A673 (cell line): ENCODE results near the gene EHMT1. TPM values are rescaled to one million over a fixed set of nuclear protein-coding genes. Genes with fewer than 3 reads are reported as not detected.

Source experiments
- BruUV-seq: library from RNA; stranded (reverse); fragments of 400-500 nt; replicated peaks from 2 replicates; lab custom pipeline; 2021; lab: Mats Ljungman, UMichigan
- CTCF ChIA-PET: fragments of 300-600 bp; sonication (Branson Sonifier 250); formaldehyde crosslinking; loops from one replicate; lab custom pipeline; 2022; ENCODE audit warnings: antibody characterized with exemption; lab: Charles Lee
- POLR2A ChIA-PET: fragments of 300-600 bp; sonication (Branson Sonifier 250); formaldehyde crosslinking; loops from one replicate; lab custom pipeline; 2022; ENCODE audit warnings: antibody characterized with exemption; ENCODE audit not compliant: low non-redundant PET; lab: Charles Lee
- DNase-seq: peaks from one replicate; pipeline ENCODE4 v3.0.0-alpha.2; 2015; ENCODE audit warnings: low spot score
- H3K27ac ChIP-seq: fragments of 200-600 bp; sonication (generic); 2 replicates; pipeline ENCODE4 v1.5.1; 2016; ENCODE audit warnings: mixed run types, low read depth, mild to moderate bottlenecking, mixed read lengths, antibody characterized with exemption, low read length; ENCODE audit not compliant: poor library complexity, severe bottlenecking
- H3K27me3 ChIP-seq: fragments of 200-600 bp; sonication (generic); replicated peaks from 2 replicates; pipeline ENCODE4 v1.6.1; 2017; ENCODE audit warnings: mixed run types, low read depth, mild to moderate bottlenecking, mixed read lengths, antibody characterized with exemption, low read length; ENCODE audit not compliant: insufficient read depth, poor library complexity
- H3K36me3 ChIP-seq: fragments of 200-600 bp; sonication (generic); 2 replicates; pipeline ENCODE4 v1.6.1; 2016; ENCODE audit warnings: mixed run types, mild to moderate bottlenecking, mixed read lengths, antibody characterized with exemption, low read length; ENCODE audit not compliant: insufficient read depth, poor library complexity, severe bottlenecking
- H3K4me1 ChIP-seq: fragments of 200-600 bp; sonication (generic); 2 replicates; pipeline ENCODE4 v1.6.1; 2017; ENCODE audit warnings: mixed run types, mild to moderate bottlenecking, mixed read lengths, antibody characterized with exemption, low read length; ENCODE audit not compliant: insufficient read depth, poor library complexity, severe bottlenecking
- H3K4me3 ChIP-seq: fragments of 200-600 bp; sonication (generic); 2 replicates; pipeline ENCODE4 v1.5.1; 2016; ENCODE audit warnings: low read depth, mixed run types, mild to moderate bottlenecking, mixed read lengths, low read length; ENCODE audit not compliant: poor library complexity, severe bottlenecking
- H3K9me3 ChIP-seq: fragments of 200-600 bp; sonication (generic); 2 replicates; pipeline ENCODE4 v1.6.1; 2016; ENCODE audit warnings: mixed run types, low read depth, mild to moderate bottlenecking, mixed read lengths, antibody characterized with exemption, low read length; ENCODE audit not compliant: poor library complexity, severe bottlenecking
- EZH2 ChIP-seq: fragments of 200-600 bp; sonication (generic); IDR thresholded peaks from 2 replicates; pipeline ENCODE4 v1.6.1; 2017; ENCODE audit warnings: borderline replicate concordance, low read depth, mild to moderate bottlenecking, mixed read lengths, antibody characterized with exemption, low read length; ENCODE audit not compliant: poor library complexity, severe bottlenecking
- intact Hi-C: fragments of 100-400 bp; cut with micrococcal nuclease; formaldehyde crosslinking; loops from one replicate; pipeline ENCODE4 v1.10.0; 2022; ENCODE audit not compliant: unreplicated experiment
- total RNA-seq: library from RNA; stranded (reverse); gene quantifications from 2 replicates; pipeline ENCODE4 v1.2.3, GENCODE V29; 2021
- TF ChIP-seq, protein P1 (sequence below): fragments of 300-800, 200-600 bp; sonication (generic); conservative IDR thresholded peaks from 2 replicates; pipeline ENCODE4 v1.5.1; 2017; ENCODE audit warnings: low read depth, mild to moderate bottlenecking, antibody characterized with exemption, low read length, moderate library complexity, mixed read lengths

Gene EHMT1
- total RNA-seq, 1 experiment from 2014 or later, result 115 TPM

DNA sequence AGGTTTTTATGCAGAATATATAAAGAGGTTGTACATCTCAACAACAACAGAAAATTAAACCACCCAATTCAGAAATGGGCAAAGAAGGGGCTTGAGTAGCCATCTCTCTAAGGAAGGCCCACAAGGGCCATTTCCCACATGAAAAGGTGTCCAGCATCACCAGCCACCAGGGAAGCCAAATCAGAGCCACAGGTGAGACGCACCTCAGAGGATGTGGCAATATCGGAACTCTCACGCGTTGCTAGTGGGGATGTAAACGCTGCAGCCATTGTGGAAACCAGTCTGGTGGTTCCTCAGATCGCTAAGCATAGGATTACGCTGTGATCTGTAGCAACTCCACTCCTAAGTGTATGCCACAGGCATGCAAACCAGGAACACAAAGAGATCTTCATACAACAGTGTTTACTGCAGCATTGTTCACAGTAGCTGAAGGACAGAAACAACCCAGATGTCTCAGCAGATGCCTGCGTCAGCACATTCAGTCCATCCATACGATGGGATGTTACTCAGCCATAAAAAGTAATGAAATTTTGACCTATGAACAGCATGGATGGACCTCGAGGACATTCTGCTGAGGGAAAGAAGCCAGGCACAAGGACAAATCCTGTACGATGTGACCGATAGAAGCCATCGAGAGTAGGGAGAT lies 174.5 kb downstream of the EHMT1 start:
- Histone ChIP-seq H3K36me3 (peaks cover 19% of the 10 kb centered on the region), H3K9me3 (no peaks in the 10 kb centered on the region), H3K4me3 (no peak overlapping the region), H3K4me1 (no peaks in the 10 kb centered on the region), H3K27ac (no peak overlapping the region), H3K27me3 (no peaks in the 10 kb centered on the region)
- DNase-seq, result no peak
- CTCF ChIA-PET, result no interaction called here
- BruUV-seq, result no TSS peak
- TF ChIP-seq, protein P1, sequence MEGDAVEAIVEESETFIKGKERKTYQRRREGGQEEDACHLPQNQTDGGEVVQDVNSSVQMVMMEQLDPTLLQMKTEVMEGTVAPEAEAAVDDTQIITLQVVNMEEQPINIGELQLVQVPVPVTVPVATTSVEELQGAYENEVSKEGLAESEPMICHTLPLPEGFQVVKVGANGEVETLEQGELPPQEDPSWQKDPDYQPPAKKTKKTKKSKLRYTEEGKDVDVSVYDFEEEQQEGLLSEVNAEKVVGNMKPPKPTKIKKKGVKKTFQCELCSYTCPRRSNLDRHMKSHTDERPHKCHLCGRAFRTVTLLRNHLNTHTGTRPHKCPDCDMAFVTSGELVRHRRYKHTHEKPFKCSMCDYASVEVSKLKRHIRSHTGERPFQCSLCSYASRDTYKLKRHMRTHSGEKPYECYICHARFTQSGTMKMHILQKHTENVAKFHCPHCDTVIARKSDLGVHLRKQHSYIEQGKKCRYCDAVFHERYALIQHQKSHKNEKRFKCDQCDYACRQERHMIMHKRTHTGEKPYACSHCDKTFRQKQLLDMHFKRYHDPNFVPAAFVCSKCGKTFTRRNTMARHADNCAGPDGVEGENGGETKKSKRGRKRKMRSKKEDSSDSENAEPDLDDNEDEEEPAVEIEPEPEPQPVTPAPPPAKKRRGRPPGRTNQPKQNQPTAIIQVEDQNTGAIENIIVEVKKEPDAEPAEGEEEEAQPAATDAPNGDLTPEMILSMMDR, result no peak
- no peak for TF ChIP-seq EZH2
- POLR2A ChIA-PET, result no interaction called here
- intact Hi-C loops, result no loop called here

DNA sequence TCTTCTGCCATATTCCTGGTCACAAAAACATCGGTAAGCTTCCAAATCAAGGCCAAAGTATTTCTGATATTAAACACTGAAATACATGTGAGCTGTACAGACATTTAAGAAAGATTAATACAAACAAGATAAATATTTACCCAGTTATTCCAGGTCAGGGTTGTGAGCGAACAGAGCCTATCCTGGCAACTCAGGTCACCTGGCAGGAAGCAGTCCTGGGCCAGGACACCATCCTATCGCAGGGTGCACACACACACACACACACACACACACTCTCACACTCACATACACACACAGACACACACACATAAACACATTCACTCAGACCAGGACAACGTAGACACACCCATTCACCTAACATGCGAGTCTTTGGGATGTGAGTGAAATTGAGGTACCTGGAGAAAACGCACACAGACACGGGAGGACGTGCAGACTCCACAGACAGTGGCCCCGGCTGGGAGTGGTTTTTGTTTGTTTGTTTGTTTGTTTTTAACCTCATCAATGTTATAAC lies 176.4 kb downstream of the EHMT1 start:
- Histone ChIP-seq H3K9me3 (no peaks in the 10 kb centered on the region), H3K4me3 (no peak overlapping the region), H3K27me3 (no peaks in the 10 kb centered on the region), H3K36me3 (peaks cover 27% of the 10 kb centered on the region), H3K27ac (no peak overlapping the region), H3K4me1 (no peaks in the 10 kb centered on the region)
- ChIA-PET CTCF (interaction anchor here (0.6 kb wide), 1 partner anchor 394 kb away, joined by 4 read pairs; no protein-coding TSS in a partner anchor), POLR2A (no interaction called here)
- TF ChIP-seq EZH2, result no peak
- TF ChIP-seq, protein P1, result no peak
- BruUV-seq, result TSS peak; percentile 10
- intact Hi-C loops, result no loop called here
- DNase-seq, result no peak

DNA sequence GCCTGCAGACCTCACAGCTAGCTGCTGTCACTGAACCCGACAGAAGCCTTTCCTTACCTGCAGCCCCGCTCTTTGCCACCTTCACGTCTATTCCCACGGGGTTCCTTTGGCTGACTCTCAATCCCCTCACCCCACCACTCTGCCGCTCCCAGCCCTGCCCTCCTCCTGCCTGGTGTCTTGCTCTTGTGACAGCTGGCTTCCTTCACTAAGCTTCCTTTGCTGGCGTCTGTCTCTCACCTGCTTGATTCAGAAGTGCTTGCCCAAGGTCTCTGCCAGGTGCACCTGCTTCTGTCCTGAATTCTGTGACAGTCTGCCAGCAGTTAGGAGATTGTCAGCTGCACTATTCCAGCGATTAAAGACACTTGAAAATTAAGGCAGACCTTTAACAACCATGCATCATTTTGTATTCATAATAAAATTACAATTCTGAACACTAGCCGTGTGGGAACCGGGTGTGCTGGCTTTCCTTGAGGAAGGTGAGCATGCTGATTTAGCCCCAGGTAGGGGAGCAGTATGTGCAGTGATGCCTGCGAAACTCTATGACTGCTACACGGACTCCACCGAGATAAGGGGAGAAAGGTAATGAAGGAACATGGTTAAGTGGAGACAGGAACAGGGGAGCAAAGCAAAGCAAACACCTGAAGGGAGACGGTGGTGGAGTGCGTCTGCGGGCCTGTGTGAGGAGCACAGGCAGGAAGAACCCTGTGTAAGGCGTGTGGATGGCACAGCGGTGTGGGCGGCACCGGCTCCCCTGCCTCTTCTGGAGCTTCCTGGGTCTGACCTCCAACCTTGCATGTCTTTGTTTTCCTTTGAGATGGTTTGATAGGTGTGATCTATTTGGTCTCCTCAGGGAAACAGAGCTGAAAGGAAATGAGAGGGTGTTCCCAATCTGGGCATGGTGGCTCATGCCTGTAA lies 178.7 kb downstream of the EHMT1 start:
- TF ChIP-seq, protein P1, result no peak
- no peak for TF ChIP-seq EZH2
- H3K4me3 ChIP-seq, result no peak overlapping the region
- no peaks in the 10 kb centered on the region for H3K4me1 ChIP-seq
- CTCF ChIA-PET, result no interaction called here
- BruUV-seq, result no TSS peak
- peaks cover 20% of the 10 kb centered on the region for H3K36me3 ChIP-seq
- no peaks in the 10 kb centered on the region for H3K27me3 ChIP-seq
- no peak overlapping the region for H3K27ac ChIP-seq
- DNase-seq, result no peak
- intact Hi-C loops, result no loop called here
- H3K9me3 ChIP-seq, result no peaks in the 10 kb centered on the region
- POLR2A ChIA-PET, result no interaction called here
